ENCODE data around the gene GNA12.

DNA sequence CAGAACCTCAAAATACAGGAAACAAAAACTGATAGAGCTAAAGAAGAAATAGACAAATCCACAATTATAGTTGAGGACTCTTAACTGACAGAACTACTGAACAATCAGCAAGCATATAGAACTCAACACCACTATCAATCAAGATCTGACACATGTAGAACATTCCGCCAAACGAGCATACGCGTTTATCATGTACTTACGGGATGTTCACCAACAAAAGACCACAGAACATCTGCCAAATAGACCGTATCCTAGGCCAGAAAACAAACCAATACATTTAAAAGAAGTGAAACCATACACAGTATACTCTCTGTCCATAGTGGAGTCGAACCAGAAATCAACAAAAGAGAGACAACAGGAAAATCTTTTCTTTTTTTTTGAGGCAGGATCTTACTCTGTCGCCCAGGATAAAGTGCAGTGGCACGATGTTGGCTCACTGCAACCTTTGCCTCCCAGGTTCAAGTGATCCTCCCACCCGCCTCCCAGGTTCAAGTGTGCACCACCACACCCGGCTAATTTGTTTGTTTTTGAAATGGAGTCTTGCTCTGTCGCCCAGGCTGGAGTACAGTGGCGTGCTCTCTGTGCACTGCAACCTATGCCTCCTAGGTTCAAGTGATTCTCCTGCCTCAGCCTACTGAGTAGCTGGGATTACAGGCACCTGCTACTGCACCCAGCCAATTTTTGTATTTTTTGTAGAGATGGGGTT, 5.1 kb downstream of the GNA12 start:
- TF ChIP-seq, protein P1, sequence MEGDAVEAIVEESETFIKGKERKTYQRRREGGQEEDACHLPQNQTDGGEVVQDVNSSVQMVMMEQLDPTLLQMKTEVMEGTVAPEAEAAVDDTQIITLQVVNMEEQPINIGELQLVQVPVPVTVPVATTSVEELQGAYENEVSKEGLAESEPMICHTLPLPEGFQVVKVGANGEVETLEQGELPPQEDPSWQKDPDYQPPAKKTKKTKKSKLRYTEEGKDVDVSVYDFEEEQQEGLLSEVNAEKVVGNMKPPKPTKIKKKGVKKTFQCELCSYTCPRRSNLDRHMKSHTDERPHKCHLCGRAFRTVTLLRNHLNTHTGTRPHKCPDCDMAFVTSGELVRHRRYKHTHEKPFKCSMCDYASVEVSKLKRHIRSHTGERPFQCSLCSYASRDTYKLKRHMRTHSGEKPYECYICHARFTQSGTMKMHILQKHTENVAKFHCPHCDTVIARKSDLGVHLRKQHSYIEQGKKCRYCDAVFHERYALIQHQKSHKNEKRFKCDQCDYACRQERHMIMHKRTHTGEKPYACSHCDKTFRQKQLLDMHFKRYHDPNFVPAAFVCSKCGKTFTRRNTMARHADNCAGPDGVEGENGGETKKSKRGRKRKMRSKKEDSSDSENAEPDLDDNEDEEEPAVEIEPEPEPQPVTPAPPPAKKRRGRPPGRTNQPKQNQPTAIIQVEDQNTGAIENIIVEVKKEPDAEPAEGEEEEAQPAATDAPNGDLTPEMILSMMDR (IDR thresholded peaks at IDR 0.05) = no peak
- TF ChIP-seq POLR2A (IDR thresholded peaks at IDR 0.05) = no peak

Measured in lower leg skin (tissue), 3 donors.